SK-N-SH (cell line): Measurements from ENCODE around the gene CROT.

Source experiments
- TF ChIP-seq, protein P1 (sequence below): IDR thresholded peaks from 2 replicates; pipeline ENCODE4 v1.6.1; 2012; ENCODE audit warnings: mild to moderate bottlenecking, low read depth, low read length, moderate library complexity
- TF ChIP-seq, protein P2 (sequence below): fragments of 200-600 bp; sonication (generic); IDR thresholded peaks from 2 replicates; pipeline ENCODE4 v1.6.1; 2017; ENCODE audit warnings: antibody characterized with exemption, mild to moderate bottlenecking, moderate library complexity
- TF ChIP-seq, protein P3 (sequence below): fragments of 150-350 bp; IDR thresholded peaks from 2 replicates; pipeline ENCODE4 v1.6.1; 2017; ENCODE audit warnings: antibody characterized with exemption, low read length, low read depth, borderline replicate concordance

DNA sequence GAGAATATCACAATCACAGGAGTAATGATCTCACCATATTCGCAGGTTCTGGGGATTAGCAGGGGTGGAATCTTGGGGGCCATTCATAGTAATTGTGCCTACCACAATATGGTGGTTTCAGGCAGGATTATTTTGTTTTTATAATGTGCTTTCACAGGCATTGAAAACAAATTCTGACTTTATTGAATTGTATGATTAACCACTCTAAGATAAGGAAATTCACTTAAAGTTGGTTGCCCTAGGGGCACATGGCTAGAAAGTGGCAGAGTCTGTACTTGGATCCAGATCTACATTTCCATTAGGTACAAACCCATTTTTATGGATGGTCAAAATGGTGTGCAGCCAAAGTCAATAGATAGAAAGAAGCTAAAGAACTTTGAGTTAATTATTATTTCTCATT, 1.7 kb downstream of the CROT start:
- TF ChIP-seq, protein P1, sequence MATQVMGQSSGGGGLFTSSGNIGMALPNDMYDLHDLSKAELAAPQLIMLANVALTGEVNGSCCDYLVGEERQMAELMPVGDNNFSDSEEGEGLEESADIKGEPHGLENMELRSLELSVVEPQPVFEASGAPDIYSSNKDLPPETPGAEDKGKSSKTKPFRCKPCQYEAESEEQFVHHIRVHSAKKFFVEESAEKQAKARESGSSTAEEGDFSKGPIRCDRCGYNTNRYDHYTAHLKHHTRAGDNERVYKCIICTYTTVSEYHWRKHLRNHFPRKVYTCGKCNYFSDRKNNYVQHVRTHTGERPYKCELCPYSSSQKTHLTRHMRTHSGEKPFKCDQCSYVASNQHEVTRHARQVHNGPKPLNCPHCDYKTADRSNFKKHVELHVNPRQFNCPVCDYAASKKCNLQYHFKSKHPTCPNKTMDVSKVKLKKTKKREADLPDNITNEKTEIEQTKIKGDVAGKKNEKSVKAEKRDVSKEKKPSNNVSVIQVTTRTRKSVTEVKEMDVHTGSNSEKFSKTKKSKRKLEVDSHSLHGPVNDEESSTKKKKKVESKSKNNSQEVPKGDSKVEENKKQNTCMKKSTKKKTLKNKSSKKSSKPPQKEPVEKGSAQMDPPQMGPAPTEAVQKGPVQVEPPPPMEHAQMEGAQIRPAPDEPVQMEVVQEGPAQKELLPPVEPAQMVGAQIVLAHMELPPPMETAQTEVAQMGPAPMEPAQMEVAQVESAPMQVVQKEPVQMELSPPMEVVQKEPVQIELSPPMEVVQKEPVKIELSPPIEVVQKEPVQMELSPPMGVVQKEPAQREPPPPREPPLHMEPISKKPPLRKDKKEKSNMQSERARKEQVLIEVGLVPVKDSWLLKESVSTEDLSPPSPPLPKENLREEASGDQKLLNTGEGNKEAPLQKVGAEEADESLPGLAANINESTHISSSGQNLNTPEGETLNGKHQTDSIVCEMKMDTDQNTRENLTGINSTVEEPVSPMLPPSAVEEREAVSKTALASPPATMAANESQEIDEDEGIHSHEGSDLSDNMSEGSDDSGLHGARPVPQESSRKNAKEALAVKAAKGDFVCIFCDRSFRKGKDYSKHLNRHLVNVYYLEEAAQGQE, result no peak
- TF ChIP-seq, protein P2, sequence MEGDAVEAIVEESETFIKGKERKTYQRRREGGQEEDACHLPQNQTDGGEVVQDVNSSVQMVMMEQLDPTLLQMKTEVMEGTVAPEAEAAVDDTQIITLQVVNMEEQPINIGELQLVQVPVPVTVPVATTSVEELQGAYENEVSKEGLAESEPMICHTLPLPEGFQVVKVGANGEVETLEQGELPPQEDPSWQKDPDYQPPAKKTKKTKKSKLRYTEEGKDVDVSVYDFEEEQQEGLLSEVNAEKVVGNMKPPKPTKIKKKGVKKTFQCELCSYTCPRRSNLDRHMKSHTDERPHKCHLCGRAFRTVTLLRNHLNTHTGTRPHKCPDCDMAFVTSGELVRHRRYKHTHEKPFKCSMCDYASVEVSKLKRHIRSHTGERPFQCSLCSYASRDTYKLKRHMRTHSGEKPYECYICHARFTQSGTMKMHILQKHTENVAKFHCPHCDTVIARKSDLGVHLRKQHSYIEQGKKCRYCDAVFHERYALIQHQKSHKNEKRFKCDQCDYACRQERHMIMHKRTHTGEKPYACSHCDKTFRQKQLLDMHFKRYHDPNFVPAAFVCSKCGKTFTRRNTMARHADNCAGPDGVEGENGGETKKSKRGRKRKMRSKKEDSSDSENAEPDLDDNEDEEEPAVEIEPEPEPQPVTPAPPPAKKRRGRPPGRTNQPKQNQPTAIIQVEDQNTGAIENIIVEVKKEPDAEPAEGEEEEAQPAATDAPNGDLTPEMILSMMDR, result no peak
- TF ChIP-seq, protein P3, sequence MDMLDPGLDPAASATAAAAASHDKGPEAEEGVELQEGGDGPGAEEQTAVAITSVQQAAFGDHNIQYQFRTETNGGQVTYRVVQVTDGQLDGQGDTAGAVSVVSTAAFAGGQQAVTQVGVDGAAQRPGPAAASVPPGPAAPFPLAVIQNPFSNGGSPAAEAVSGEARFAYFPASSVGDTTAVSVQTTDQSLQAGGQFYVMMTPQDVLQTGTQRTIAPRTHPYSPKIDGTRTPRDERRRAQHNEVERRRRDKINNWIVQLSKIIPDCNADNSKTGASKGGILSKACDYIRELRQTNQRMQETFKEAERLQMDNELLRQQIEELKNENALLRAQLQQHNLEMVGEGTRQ, result no peak
